Hepatic stellate cell (primary cell): ENCODE measurements around the gene TAF4.

Experiments used
- DNase-seq: peaks from one replicate; pipeline ENCODE4 v3.0.0; 2011; ENCODE audit warnings: low spot score

Gene TAF4

GRCh38 chr20:62044631-62045030 lies 21.1 kb downstream of the TAF4 start:
- no peak for DNase-seq

- no peak for DNase-seq
These were observed 22.4 kb downstream of the TAF4 start for GRCh38 chr20:62043131-62043914.

- no peak for DNase-seq
These were observed 23.5 kb downstream of the TAF4 start for GRCh38 chr20:62042025-62042820.

- no peak for DNase-seq
These were observed 24.7 kb downstream of the TAF4 start for GRCh38 chr20:62040933-62041332.

- DNase-seq = no peak
These were observed 25.2 kb downstream of the TAF4 start for GRCh38 chr20:62040381-62040922.

- no peak for DNase-seq
These were observed 25.9 kb downstream of the TAF4 start for GRCh38 chr20:62039738-62040137.

GRCh38 chr20:62032609-62033368 lies 32.9 kb downstream of the TAF4 start:
- no peak for DNase-seq

- no peak for DNase-seq
These were observed 34.1 kb downstream of the TAF4 start for GRCh38 chr20:62031462-62032092.

- no peak for DNase-seq
These were observed 34.7 kb downstream of the TAF4 start for GRCh38 chr20:62030834-62031434.

GRCh38 chr20:62030357-62030756 lies 35.3 kb downstream of the TAF4 start:
- no peak for DNase-seq

GRCh38 chr20:62029949-62030348 lies 35.7 kb downstream of the TAF4 start:
- DNase-seq = no peak

GRCh38 chr20:62029296-62029695 lies 36.4 kb downstream of the TAF4 start:
- DNase-seq = no peak

GRCh38 chr20:62028384-62028783 lies 37.3 kb downstream of the TAF4 start:
- no peak for DNase-seq

- DNase-seq = no peak
These were observed 37.9 kb downstream of the TAF4 start for GRCh38 chr20:62027698-62028321.

GRCh38 chr20:62027116-62027515 lies 38.6 kb downstream of the TAF4 start:
- no peak for DNase-seq

- DNase-seq = no peak
These were observed 39.2 kb downstream of the TAF4 start for GRCh38 chr20:62026564-62026856.

- peak; percentile 64 for DNase-seq
These were observed 39.7 kb downstream of the TAF4 start for GRCh38 chr20:62025832-62026563.

- DNase-seq = no peak
These were observed 40.3 kb downstream of the TAF4 start for GRCh38 chr20:62025394-62025793.

GRCh38 chr20:62023935-62024334 lies 41.7 kb downstream of the TAF4 start:
- DNase-seq = no peak

- no peak for DNase-seq
These were observed 43.0 kb downstream of the TAF4 start for GRCh38 chr20:62022575-62023139.
